ENCODE data around the gene RPSA. TPM values are rescaled to one million over a fixed set of nuclear protein-coding genes. Genes with fewer than 3 reads are reported as not detected.

RPSA gene
- total and polyA plus RNA-seq, 9 of the 15 experiments (the other 6 are each of a cell fraction or from before 2014, with no cell fraction given), result 2,290 to 4,272 (median 2,730) TPM

- TF ChIP-seq RBM15 (IDR thresholded peaks at IDR 0.05; ENCODE audit: insufficient read depth, low read length) (no peak), ZNF75A (CRISPR knock-in tag; IDR thresholded peaks at IDR 0.05) (no peak), NR2C1 (IDR thresholded peaks at IDR 0.05) (no peak), NR2C1 (tag; IDR thresholded peaks at IDR 0.05) (no peak), ZNF668 (CRISPR knock-in tag; IDR thresholded peaks at IDR 0.05) (no peak), IFI16 (CRISPR knock-in tag; IDR thresholded peaks at IDR 0.05) (no peak), ZNF354B (CRISPR knock-in tag; IDR thresholded peaks at IDR 0.05) (no peak)
These were observed 20.9 kb upstream of the RPSA start (continued) for GRCh38 chr3:39385456-39386090.

- no peak overlapping the region for H2AFZ ChIP-seq (ENCODE audit: low read depth, low read length)
- H3K9me3 ChIP-seq (replicated peaks; ENCODE audit: control insufficient read depth, insufficient read depth, low read depth, low read length), result no peaks in the 10 kb centered on the region
- ATAC-seq (no peak), FAIRE-seq (no peak), DNase-seq (ENCODE audit: extremely low read depth in 1 of 4, low spot score in 3 of 4) (no peak)
- H3K9ac ChIP-seq (ENCODE audit: insufficient read depth in 1 of 2, low read depth in 2 of 2, low read length in 2 of 2), result no peak overlapping the region
- H3K27me3 ChIP-seq (ENCODE audit: control insufficient read depth in 2 of 2, insufficient read depth in 2 of 2, low read length in 2 of 2), result no peaks in the 10 kb centered on the region
- no peak overlapping the region for H3K4me3 ChIP-seq
- peaks cover 51 to 52% of the 10 kb centered on the region in 2 experiments for H3K4me1 ChIP-seq (replicated peaks in 1 of 2; ENCODE audit: control insufficient read depth in 2 of 2, insufficient read depth in 2 of 2, low read length in 2 of 2)
- peak overlapping the region; percentile 32; the same call in 1 of the 2 replicates for H3K4me2 ChIP-seq (ENCODE audit: insufficient read depth, low read length)
- H3K36me3 ChIP-seq (ENCODE audit: control insufficient read depth, insufficient read depth, low read length), result peaks cover 34% of the 10 kb centered on the region
- no TSS peak for BruUV-seq (replicated peaks)
- H3K27ac ChIP-seq (ENCODE audit: extremely low read depth, low read depth, low read length), result no peak overlapping the region
- CTCF ChIA-PET (ENCODE audit: low intra/inter-chr PET ratio), result no interaction called here
- TF ChIP-seq SLC30A9 (CRISPR knock-in tag; IDR thresholded peaks at IDR 0.05) (no peak), NFIC (IDR thresholded peaks at IDR 0.05) (peak; percentile 69)
- in situ Hi-C loops (cut with MboI), result loop anchor here (10.0 kb wide), 1 partner anchor 262 kb away; no protein-coding TSS in a partner anchor
- H4K20me1 ChIP-seq (replicated peaks; ENCODE audit: control insufficient read depth, insufficient read depth, low read length), result peaks cover 27% of the 10 kb centered on the region
- peaks cover 75% of the 10 kb centered on the region for H3K79me2 ChIP-seq (ENCODE audit: control insufficient read depth, insufficient read depth, low read length)
- peaks cover 14% of the 10 kb centered on the region for H3K9me1 ChIP-seq (ENCODE audit: control insufficient read depth, insufficient read depth, low read length)
- POLR2A ChIA-PET, result interaction anchor here (0.8 to 2.7 kb wide), 4 partner anchors 8 to 21 kb away, joined by 3 to 29 read pairs (median 12); partner anchors contain the start of gene RPSA
- 61% methylated on average over 5 of the region's 5 CpGs for WGBS (ENCODE audit: insufficient coverage, low coverage, missing lambda C conversion rate)
- intact Hi-C loops (cut with micrococcal nuclease), result loop anchor here (10.0 kb wide), 1 partner anchor 1068 kb away; the partner anchor contains the start of gene RPL14
These were observed 20.2 kb upstream of the RPSA start for GRCh38 chr3:39386318-39386717.
